PC-3 (cell line): ENCODE measurements around the gene MZB1. TPM values are rescaled to one million over a fixed set of nuclear protein-coding genes. Genes with fewer than 3 reads are reported as not detected.

Experiments
- ATAC-seq: fragments of 200-7000 bp; cut with Tn5 transposase; 2 replicates; pipeline ENCODE4 v1.9.1; 2020; ENCODE audit warnings: mild to moderate bottlenecking, moderate library complexity
- BruUV-seq: library from RNA; stranded (reverse); fragments of 400-500 nt; replicated peaks from 2 replicates; lab custom pipeline; 2021; lab: Mats Ljungman, UMichigan
- CTCF ChIA-PET: fragments of 300-600 bp; sonication (Branson Sonifier 250); formaldehyde crosslinking; loops from one replicate; lab custom pipeline; 2022; ENCODE audit warnings: antibody characterized with exemption; lab: Charles Lee
- POLR2A ChIA-PET: fragments of 300-600 bp; sonication (Branson Sonifier 250); formaldehyde crosslinking; loops from one replicate; lab custom pipeline; 2022; ENCODE audit warnings: antibody characterized with exemption; ENCODE audit not compliant: unreplicated experiment; lab: Charles Lee
- DNase-seq: peaks from one replicate; pipeline ENCODE4 v3.0.0-alpha.2; 2015
- H2AFZ ChIP-seq: fragments of 300-600 bp; sonication (generic); 2 replicates; pipeline ENCODE4 v1.6.0; 2016; ENCODE audit warnings: antibody characterized with exemption, low read length
- H3F3A ChIP-seq: fragments of 300-600 bp; sonication (generic); one replicate; pipeline ENCODE4 v1.6.0; 2017; ENCODE audit warnings: antibody characterized with exemption, low read length, control low read depth, mild to moderate bottlenecking; ENCODE audit not compliant: unreplicated experiment
- H3K27ac ChIP-seq: fragments of 300-600 bp; sonication (generic); 2 replicates; pipeline ENCODE4 v1.5.1; 2016; ENCODE audit warnings: mild to moderate bottlenecking, low read length
- H3K27me3 ChIP-seq: fragments of 300-600 bp; sonication (generic); 2 replicates; pipeline ENCODE4 v1.6.1; 2016; ENCODE audit warnings: low read length, mixed read lengths
- H3K36me3 ChIP-seq: fragments of 300-600 bp; sonication (generic); 2 replicates; pipeline ENCODE4 v1.6.1; 2016; ENCODE audit warnings: low read depth, mixed run types, low read length, mixed read lengths
- H3K4me1 ChIP-seq: fragments of 300-600 bp; sonication (generic); 2 replicates; pipeline ENCODE4 v1.5.1; 2016; ENCODE audit warnings: low read length; ENCODE audit not compliant: insufficient read depth
- H3K4me2 ChIP-seq: fragments of 300-600 bp; sonication (generic); 2 replicates; pipeline ENCODE4 v1.6.0; 2016; ENCODE audit warnings: low read length
- H3K4me3 ChIP-seq: fragments of 300-600 bp; sonication (generic); 2 replicates; pipeline ENCODE4 v1.5.1; 2016; ENCODE audit warnings: mild to moderate bottlenecking, low read length, mixed read lengths
- H3K79me2 ChIP-seq: fragments of 300-600 bp; sonication (generic); 2 replicates; pipeline ENCODE4 v1.6.1; 2017; ENCODE audit warnings: low read length, mixed read lengths
- H3K9ac ChIP-seq: fragments of 300-600 bp; sonication (generic); 2 replicates; pipeline ENCODE4 v1.6.0; 2016; ENCODE audit warnings: mild to moderate bottlenecking, low read length
- H3K9me2 ChIP-seq: fragments of 300-600 bp; sonication (generic); replicated peaks from 2 replicates; pipeline ENCODE4 v1.6.1; 2016; ENCODE audit warnings: mixed run types, low read length, mixed read lengths
- H3K9me3 ChIP-seq: fragments of 300-600 bp; sonication (generic); 2 replicates; pipeline ENCODE4 v1.6.1; 2016; ENCODE audit warnings: low read length, mixed read lengths
- H4K20me1 ChIP-seq: fragments of 300-600 bp; sonication (generic); 2 replicates; pipeline ENCODE4 v1.6.1; 2016; ENCODE audit warnings: low read length, mixed read lengths
- CTCF ChIP-seq: fragments of 300-600 bp; sonication (generic); conservative IDR thresholded peaks from 2 replicates; pipeline ENCODE4 v1.5.1; 2017; ENCODE audit warnings: antibody characterized with exemption, low read depth, mild to moderate bottlenecking, low read length
- EZH2 ChIP-seq: fragments of 300-600 bp; sonication (generic); IDR thresholded peaks from one replicate; pipeline ENCODE4 v1.6.1; 2017; ENCODE audit warnings: antibody characterized with exemption, mild to moderate bottlenecking, low read length; ENCODE audit not compliant: unreplicated experiment
- EZH2phosphoT487 ChIP-seq: fragments of 300-600 bp; sonication (generic); IDR thresholded peaks from 2 replicates; pipeline ENCODE4 v1.6.1; 2018; ENCODE audit warnings: mild to moderate bottlenecking, antibody characterized with exemption, low read length, borderline replicate concordance
- intact Hi-C: fragments of 100-400 bp; cut with micrococcal nuclease; formaldehyde crosslinking; loops from 2 replicates; pipeline ENCODE4 v1.9.0; 2023
- total RNA-seq: library from RNA; depleted of rRNA; stranded (reverse); fragments of >200 nt; gene quantifications from 2 replicates; pipeline ENCODE4 v1.2.3, GENCODE V29; 2014; rRNA removed

The MZB1 gene
- total RNA-seq, 1 experiment from 2014 or later = 0.22 TPM

DNA sequence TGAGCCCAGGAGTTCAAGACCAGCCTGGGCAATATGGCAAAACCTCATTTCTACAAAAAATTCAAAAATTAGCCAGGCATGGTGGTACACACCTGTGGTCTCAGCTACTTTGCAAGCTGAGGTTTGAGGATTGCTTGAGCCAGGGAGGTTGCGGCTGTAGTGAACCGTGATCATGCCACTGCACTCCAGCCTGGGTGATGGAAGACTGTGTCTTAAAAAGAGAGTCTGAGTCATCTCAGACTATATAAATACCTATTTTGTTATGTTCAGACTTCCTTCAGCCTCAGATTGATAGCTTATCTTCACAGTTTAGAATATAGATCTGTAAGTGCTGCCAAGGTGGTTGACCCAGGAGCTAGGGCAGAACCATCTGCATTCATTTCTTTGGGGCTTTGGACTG is 49.7 kb downstream of the MZB1 start:
- Histone ChIP-seq H3F3A (no peaks in the 10 kb centered on the region), H2AFZ (no peak overlapping the region), H3K27ac (no peak overlapping the region), H3K9ac (no peak overlapping the region), H3K36me3 (no peaks in the 10 kb centered on the region), H3K79me2 (peaks cover 34% of the 10 kb centered on the region), H3K9me2 (no peaks in the 10 kb centered on the region), H3K4me1 (peaks cover 18% of the 10 kb centered on the region), H3K9me3 (no peaks in the 10 kb centered on the region), H4K20me1 (peaks cover 27% of the 10 kb centered on the region), H3K4me2 (no peak overlapping the region), H3K27me3 (no peaks in the 10 kb centered on the region), H3K4me3 (no peak overlapping the region)
- BruUV-seq = no TSS peak
- DNase-seq (no peak), ATAC-seq (no peak)
- TF ChIP-seq EZH2 (no peak), CTCF (no peak), EZH2phosphoT487 (no peak)
- intact Hi-C loops = loop anchor here (2.0 kb wide), 2 partner anchors 33 to 47 kb away; partner anchors contain the start of gene MATR3
- CTCF ChIA-PET = no interaction called here
- POLR2A ChIA-PET = no interaction called here

Other genes with a start within 250 kb of the MZB1 start
- gene SIL1, start 191.5 kb downstream of the MZB1 start, total RNA-seq = 7.9 and 17.2 TPM in 2 replicates
- 139 and 162 TPM in 2 replicates for gene MATR3, start 96.2 kb downstream of the MZB1 start, total RNA-seq
- gene PAIP2, start 48.1 kb downstream of the MZB1 start, total RNA-seq = 35.1 and 39.3 TPM in 2 replicates
- not detected in 2 replicates for gene SLC23A1, start 6.6 kb downstream of the MZB1 start, total RNA-seq
- gene PROB1, start 5.2 kb upstream of the MZB1 start, total RNA-seq = 1.9 and 2.2 TPM in 2 replicates
- 1.4 and 3.1 TPM in 2 replicates for gene SPATA24, start 14.2 kb upstream of the MZB1 start, total RNA-seq
- 3.2 and 4.4 TPM in 2 replicates for gene DNAJC18, start 49.6 kb upstream of the MZB1 start, total RNA-seq
- 0.36 TPM in 1 of 2 replicates, not detected in the other for gene ECSCR, start 72.8 kb upstream of the MZB1 start, total RNA-seq
- gene SMIM33, start 81.1 kb upstream of the MZB1 start, total RNA-seq = not detected in 2 replicates
- 6.5 and 12.6 TPM in 2 replicates for gene STING1, start 92.8 kb upstream of the MZB1 start, total RNA-seq
- 98.7 and 104 TPM in 2 replicates for gene UBE2D2, start 171.4 kb upstream of the MZB1 start, total RNA-seq